Activated CD4-positive, alpha-beta T cell treated with anti-CD3 and anti-CD28 coated beads, Interleukin-2, amount 10 ng/mL, durations not matched to agents 24 days and 14 days (primary cell): Measurements from ENCODE around the gene DLGAP1. TPM values are rescaled to one million over a fixed set of nuclear protein-coding genes. Genes with fewer than 3 reads are reported as not detected.
A peak's percentile ranks its signal among the peaks of the same experiment; 100 is the strongest.
"Not testable (repeated sequence)": the region's sequence is repeated elsewhere in the genome, so short reads cannot be mapped to it uniquely, and the experiment has no call there.

ENCODE experiments used
- DNase-seq: peaks from one replicate; pipeline ENCODE4 v3.0.0; 2022
- H3K27ac Mint-ChIP-seq: one replicate; pipeline ENCODE4 v1.8.0; 2022; ENCODE audit warnings: mild to moderate bottlenecking, mixed read lengths
- H3K27me3 Mint-ChIP-seq: one replicate; pipeline ENCODE4 v1.8.0; 2022; ENCODE audit warnings: mixed read lengths
- H3K36me3 Mint-ChIP-seq: one replicate; pipeline ENCODE4 v1.8.0; 2022; ENCODE audit warnings: low read depth, mild to moderate bottlenecking, mixed read lengths
- H3K4me1 Mint-ChIP-seq: one replicate; pipeline ENCODE4 v1.8.0; 2021; ENCODE audit warnings: mixed read lengths
- H3K4me3 Mint-ChIP-seq: one replicate; pipeline ENCODE4 v1.8.0; 2022; ENCODE audit warnings: mild to moderate bottlenecking, moderate library complexity, mixed read lengths
- H3K9me3 Mint-ChIP-seq: one replicate; pipeline ENCODE4 v1.8.0; 2021; ENCODE audit warnings: mixed read lengths
- intact Hi-C: fragments of 100-400 bp; cut with micrococcal nuclease; formaldehyde crosslinking; loops from one replicate; pipeline ENCODE4 v1.15.1; 2023
- total RNA-seq: library from RNA; stranded (reverse); gene quantifications from 2 replicates; pipeline ENCODE4 v1.2.3, GENCODE V29; 2022

Gene DLGAP1
- total RNA-seq, 1 donor from 2014 or later: 1.5 TPM

- H3K36me3 Mint-ChIP-seq: peaks cover 3% of the 10 kb centered on the region
- DNase-seq: no peak
- H3K4me3 Mint-ChIP-seq: no peak overlapping the region
- peaks cover 31% of the 10 kb centered on the region for H3K4me1 Mint-ChIP-seq
- H3K9me3 Mint-ChIP-seq: peaks cover 3% of the 10 kb centered on the region
- no peaks in the 10 kb centered on the region for H3K27me3 Mint-ChIP-seq
- intact Hi-C loops: no loop called here
- H3K27ac Mint-ChIP-seq: peak overlapping the region; percentile 83
These were observed 799.7 kb downstream of the DLGAP1 start for GRCh38 chr18:3655254-3656050.

DNA sequence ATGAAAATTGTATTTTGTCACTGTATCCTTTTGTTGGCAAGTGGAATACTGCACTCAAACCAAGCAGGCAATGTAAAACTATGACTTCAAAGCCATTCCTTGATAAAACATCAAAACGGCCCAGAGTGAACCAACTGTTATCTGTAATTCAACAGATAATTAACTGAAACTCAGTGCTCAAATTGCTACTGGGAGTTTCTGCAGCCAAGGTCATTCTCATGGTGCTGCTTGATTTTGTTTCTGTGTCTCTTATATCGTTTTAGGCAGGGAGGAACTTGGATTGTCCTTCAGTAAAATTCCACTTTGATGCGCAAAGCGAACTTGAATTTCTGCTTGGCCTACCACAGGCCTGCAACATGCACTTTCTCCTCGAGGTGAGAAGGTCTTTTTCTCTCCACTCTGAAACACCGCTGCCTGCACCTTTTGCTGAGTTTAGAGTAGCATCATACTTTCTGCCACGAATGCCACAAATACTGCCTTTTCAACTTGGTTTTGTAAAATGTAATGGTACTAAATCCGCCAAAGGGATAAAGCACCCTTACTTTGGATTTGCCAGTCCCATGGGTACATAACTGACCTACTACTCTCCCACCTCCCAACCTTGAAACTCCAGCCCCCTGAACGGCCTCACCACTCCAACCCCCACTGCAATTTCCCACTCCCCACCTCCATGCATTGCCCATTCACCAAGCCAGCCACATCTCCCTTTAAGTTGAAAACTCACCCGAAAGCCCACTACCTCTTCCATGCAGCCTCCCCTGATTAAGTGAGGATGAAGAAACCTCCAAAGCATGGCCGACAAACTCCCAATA, 800.5 kb downstream of the DLGAP1 start:
- intact Hi-C loops: no loop called here
- no peaks in the 10 kb centered on the region for H3K27me3 Mint-ChIP-seq

GRCh38 chr18:3653851-3654441, 801.2 kb downstream of the DLGAP1 start:
- peaks cover 3% of the 10 kb centered on the region for H3K9me3 Mint-ChIP-seq
- H3K27ac Mint-ChIP-seq: peak overlapping the region; percentile 92
- peaks cover 37% of the 10 kb centered on the region for H3K4me1 Mint-ChIP-seq
- H3K36me3 Mint-ChIP-seq: peaks cover 3% of the 10 kb centered on the region
- intact Hi-C loops: loop anchor here (1.0 to 2.0 kb wide), 5 partner anchors 7 to 206 kb away; no protein-coding TSS in a partner anchor
- H3K4me3 Mint-ChIP-seq: peak overlapping the region; percentile 52
- H3K27me3 Mint-ChIP-seq: no peaks in the 10 kb centered on the region
- DNase-seq: no peak

More for the DNA sequence above, 800.5 kb downstream of the DLGAP1 start:
- peak overlapping the region; percentile 83 for H3K27ac Mint-ChIP-seq
- H3K36me3 Mint-ChIP-seq: peaks cover 3% of the 10 kb centered on the region
- peaks cover 3% of the 10 kb centered on the region for H3K9me3 Mint-ChIP-seq
- H3K4me3 Mint-ChIP-seq: no peak overlapping the region
- H3K4me1 Mint-ChIP-seq: peaks cover 30% of the 10 kb centered on the region
- no peak for DNase-seq

GRCh38 chr18:3653263-3653850, 801.8 kb downstream of the DLGAP1 start:
- DNase-seq: no peak
- H3K9me3 Mint-ChIP-seq: peaks cover 3% of the 10 kb centered on the region
- H3K4me1 Mint-ChIP-seq: peaks cover 41% of the 10 kb centered on the region
- peaks cover 3% of the 10 kb centered on the region for H3K36me3 Mint-ChIP-seq
- no peaks in the 10 kb centered on the region for H3K27me3 Mint-ChIP-seq
- peak overlapping the region; percentile 92 for H3K27ac Mint-ChIP-seq
- intact Hi-C loops: loop anchor here (1.0 to 2.0 kb wide), 5 partner anchors 8 to 205 kb away; no protein-coding TSS in a partner anchor
- peak overlapping the region; percentile 54 for H3K4me3 Mint-ChIP-seq

DNA sequence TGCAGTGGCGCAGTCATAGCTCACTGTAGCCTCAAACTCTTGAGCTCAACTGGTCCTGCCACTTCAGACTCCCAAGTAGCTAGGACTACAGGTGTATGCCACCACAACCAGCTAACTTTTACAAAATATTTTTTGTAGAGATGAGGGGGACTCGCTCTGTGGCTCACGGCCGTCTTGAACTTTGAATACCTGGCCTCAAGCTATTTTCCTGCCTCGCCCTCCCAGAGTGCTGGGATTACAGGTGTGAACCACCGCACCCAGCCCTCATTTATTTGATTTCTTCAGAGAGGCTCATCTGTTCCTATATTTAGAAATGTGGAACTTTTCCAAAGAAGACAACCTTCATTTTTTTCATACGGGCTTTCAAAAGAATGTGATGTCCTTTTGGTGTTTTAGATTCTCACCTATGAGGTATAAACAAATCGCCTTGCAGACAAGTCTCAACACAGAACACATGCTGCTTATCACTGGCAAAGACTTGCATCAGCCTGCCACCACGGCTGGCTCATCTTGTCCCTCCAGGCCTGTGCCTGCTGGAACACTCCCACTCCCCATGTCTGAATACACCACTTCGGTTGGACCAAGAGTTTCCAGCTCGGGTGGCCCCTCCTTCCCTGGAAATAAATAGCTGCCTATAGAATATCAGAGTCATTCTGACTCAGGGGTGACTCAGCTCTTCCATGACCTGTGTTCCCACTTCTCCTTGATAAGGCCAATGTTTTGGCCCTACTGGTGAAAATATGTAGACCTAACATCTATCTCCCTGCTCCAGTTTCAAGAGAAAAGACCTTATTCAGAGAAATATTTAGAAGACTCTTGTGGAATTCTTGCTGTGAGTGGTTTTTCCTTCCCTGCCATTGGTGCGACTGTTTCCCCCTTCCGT, 802.5 kb downstream of the DLGAP1 start:
- Mint-ChIP-seq H3K27me3 (no peaks in the 10 kb centered on the region), H3K27ac (peak overlapping the region; percentile 92)
- intact Hi-C loops: loop anchor here (1.0 to 2.0 kb wide), 6 partner anchors 9 to 204 kb away; no protein-coding TSS in a partner anchor

DNA sequence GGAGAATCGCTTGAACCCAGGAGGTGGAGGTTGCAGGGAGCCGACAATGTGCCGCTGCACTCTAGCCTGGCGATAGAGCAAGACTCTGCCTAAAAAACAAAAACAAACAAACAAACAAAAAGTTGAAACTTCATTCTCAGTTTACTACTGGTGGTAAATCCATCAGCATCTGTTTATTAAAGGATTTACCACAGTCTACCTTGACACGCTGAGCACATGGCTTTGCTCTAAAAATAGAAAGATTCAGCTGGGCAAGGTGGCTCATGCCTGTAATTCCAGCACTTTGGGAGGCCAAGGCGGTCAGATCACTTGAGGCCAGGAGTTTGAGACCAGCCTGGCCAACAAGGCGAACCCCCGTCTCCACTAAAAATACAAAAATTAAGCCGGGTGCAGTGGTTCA, 803.8 kb downstream of the DLGAP1 start:
- no peak for DNase-seq
- Mint-ChIP-seq H3K36me3 (peaks cover 3% of the 10 kb centered on the region), H3K4me1 (peaks cover 41% of the 10 kb centered on the region), H3K9me3 (peaks cover 3% of the 10 kb centered on the region), H3K27ac (no peak overlapping the region), H3K27me3 (no peaks in the 10 kb centered on the region), H3K4me3 (no peak overlapping the region)
- intact Hi-C loops: no loop called here

More for the DNA sequence above, 802.5 kb downstream of the DLGAP1 start:
- H3K36me3 Mint-ChIP-seq: peaks cover 3% of the 10 kb centered on the region
- peak; percentile 77 for DNase-seq
- H3K4me3 Mint-ChIP-seq: peak overlapping the region; percentile 54
- H3K4me1 Mint-ChIP-seq: peaks cover 41% of the 10 kb centered on the region
- H3K9me3 Mint-ChIP-seq: peaks cover 3% of the 10 kb centered on the region

DNA sequence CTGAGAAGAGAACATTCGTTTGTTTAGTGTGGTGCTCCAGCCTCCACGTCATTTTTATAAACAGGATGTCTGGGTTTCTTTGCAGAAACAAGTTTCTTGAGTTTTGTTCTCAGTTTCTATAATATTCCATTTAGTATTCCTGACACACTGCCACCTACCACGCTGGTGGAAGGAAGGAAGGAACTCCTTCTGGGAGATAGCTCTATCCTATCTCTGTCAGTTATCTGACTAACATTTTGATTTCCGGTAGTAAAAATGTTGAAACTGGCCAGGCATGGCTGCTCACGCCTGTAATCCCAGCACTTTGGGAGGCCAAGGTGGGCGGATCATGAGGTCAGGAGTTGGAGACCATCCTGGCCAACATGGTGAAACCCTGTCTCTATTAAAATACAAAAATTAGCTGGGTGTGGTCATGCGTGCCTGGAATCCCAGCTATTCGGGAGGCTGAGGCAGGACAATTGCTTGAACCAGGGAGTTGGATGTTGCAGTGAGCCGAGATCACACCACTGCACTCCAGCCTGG, 804.5 kb downstream of the DLGAP1 start:
- H3K27me3 Mint-ChIP-seq, H3K9me3 Mint-ChIP-seq, H3K36me3 Mint-ChIP-seq, H3K4me3 Mint-ChIP-seq, DNase-seq, intact Hi-C loops: not testable (repeated sequence)
- H3K27ac Mint-ChIP-seq: peak overlapping the region; percentile 53
- peaks cover 46% of the 10 kb centered on the region for H3K4me1 Mint-ChIP-seq

- Mint-ChIP-seq H3K27me3 (no peaks in the 10 kb centered on the region), H3K27ac (peak overlapping the region; percentile 53), H3K4me1 (peaks cover 44% of the 10 kb centered on the region), H3K36me3 (peaks cover 3% of the 10 kb centered on the region), H3K9me3 (peaks cover 3% of the 10 kb centered on the region), H3K4me3 (no peak overlapping the region)
- intact Hi-C loops: no loop called here
- no peak for DNase-seq
These were observed 805.3 kb downstream of the DLGAP1 start for GRCh38 chr18:3649633-3650426.

DNA sequence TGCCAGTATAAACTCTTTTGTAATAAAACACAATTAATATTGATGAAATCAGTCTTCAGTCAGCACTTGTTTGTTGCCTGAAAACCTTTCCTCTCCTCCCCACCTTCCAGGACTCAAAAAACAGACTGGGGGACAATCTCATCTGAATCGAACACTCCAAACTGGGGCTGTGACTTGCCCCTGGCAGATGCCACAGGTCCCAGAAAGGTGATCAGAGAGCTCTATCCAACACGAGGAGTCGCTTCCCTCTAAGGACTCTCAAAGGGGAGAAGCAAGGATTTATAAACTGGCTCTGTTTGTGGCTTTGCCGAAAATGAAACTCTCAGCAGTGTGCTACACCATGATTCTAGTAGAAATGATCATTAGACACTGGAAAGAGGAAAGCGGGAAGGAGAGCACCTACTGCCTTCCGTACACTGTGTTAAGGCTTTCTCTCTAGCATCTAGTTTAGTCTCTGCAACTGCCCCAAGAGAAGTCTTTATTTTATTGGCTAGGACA, 805.9 kb downstream of the DLGAP1 start:
- peaks cover 39% of the 10 kb centered on the region for H3K4me1 Mint-ChIP-seq
- intact Hi-C loops: no loop called here

DNA sequence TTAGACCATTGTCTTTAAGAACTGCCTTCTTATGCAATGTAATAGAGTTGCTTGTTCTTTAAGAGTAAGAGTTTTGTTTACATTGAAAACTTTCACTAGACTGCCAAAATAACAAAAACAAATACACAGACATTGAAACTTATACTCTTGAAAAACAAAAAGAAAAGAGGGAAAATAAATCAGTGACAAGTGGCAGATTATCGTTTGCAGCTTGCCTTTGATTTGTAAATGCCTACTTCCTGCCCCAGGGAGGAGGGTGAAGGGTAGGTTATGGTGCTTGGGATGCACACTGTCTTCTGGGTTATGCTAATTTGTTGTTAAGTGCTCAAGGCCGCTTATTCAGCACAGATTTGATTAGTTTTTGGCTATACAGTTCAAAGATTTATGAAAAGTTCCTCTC, 806.5 kb downstream of the DLGAP1 start:
- H3K4me1 Mint-ChIP-seq: peaks cover 38% of the 10 kb centered on the region
- intact Hi-C loops: no loop called here
- no peak overlapping the region for H3K27ac Mint-ChIP-seq
- peaks cover 3% of the 10 kb centered on the region for H3K36me3 Mint-ChIP-seq
- no peaks in the 10 kb centered on the region for H3K9me3 Mint-ChIP-seq
- H3K27me3 Mint-ChIP-seq: no peaks in the 10 kb centered on the region
- H3K4me3 Mint-ChIP-seq: no peak overlapping the region
- no peak for DNase-seq

More for the DNA sequence above, 805.9 kb downstream of the DLGAP1 start:
- Mint-ChIP-seq H3K27me3 (no peaks in the 10 kb centered on the region), H3K4me3 (no peak overlapping the region), H3K9me3 (peaks cover 3% of the 10 kb centered on the region), H3K27ac (peak overlapping the region; percentile 63), H3K36me3 (peaks cover 3% of the 10 kb centered on the region)
- no peak for DNase-seq

DNA sequence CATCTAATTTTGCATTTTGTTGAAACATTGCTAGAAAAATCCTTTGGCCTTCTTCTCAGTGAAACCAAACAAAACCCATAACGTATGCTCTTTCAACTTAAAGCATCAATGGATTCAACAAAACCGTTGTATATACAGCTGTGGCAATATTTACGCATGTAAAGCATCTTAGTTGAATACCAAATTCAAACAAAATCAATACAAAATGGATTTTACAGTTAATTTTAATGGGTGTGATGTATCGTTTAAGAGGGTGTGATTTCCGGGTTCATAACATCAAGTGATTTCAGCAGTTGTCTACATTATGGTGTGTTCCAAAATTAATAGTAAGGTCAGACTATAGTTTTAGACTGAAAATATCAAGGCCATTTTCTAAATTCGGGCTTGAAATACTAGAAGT, 806.9 kb downstream of the DLGAP1 start:
- H3K4me1 Mint-ChIP-seq: peaks cover 37% of the 10 kb centered on the region
- H3K9me3 Mint-ChIP-seq: no peaks in the 10 kb centered on the region
- DNase-seq: no peak
- H3K27me3 Mint-ChIP-seq: no peaks in the 10 kb centered on the region
- intact Hi-C loops: no loop called here
- peaks cover 3% of the 10 kb centered on the region for H3K36me3 Mint-ChIP-seq
- H3K4me3 Mint-ChIP-seq: no peak overlapping the region
- H3K27ac Mint-ChIP-seq: no peak overlapping the region

DNA sequence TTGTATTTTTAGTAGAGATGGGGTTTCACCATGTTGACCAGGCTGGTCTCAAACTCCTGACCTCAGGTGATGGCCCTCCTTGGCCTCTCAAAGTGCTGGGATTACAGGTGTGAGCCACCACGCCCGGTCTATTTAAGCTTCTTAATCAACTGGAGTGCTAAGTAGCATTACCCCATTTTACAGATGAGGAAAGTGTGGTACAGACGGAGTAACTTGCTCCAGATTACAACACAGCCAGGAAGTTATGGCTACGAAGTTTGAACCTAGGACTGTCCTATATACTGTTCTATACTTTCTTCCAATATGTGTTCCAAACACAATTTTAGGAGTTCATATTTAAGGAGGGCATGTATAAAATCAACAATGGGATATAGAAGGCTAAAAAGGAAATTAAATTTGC, 807.5 kb downstream of the DLGAP1 start:
- no peak for DNase-seq
- Mint-ChIP-seq H3K27ac (no peak overlapping the region), H3K36me3 (peaks cover under 1% of the 10 kb centered on the region), H3K4me1 (peaks cover 35% of the 10 kb centered on the region), H3K9me3 (no peaks in the 10 kb centered on the region), H3K27me3 (no peaks in the 10 kb centered on the region), H3K4me3 (no peak overlapping the region)
- intact Hi-C loops: no loop called here
